ENCODE results near the gene EHBP1. TPM values are rescaled to one million over a fixed set of nuclear protein-coding genes. Genes with fewer than 3 reads are reported as not detected.
"Not testable (repeated sequence)": the region's sequence is repeated elsewhere in the genome, so short reads cannot be mapped to it uniquely, and the experiment has no call there.

EHBP1 gene
- total and polyA plus RNA-seq, 4 donors = 12.0 to 70.9 (median 28.1) TPM

- H3K4me1 ChIP-seq (ENCODE audit: control insufficient read depth in 1 of 2, insufficient read depth in 2 of 2, low read length in 2 of 2) = peaks cover 0 to 3% of the 10 kb centered on the region in 2 donors
- no peaks in the 10 kb centered on the region for H3K9me3 ChIP-seq (ENCODE audit: control insufficient read depth, low read length)
- H3K27ac ChIP-seq (ENCODE audit: low read depth in 1 of 2, low read length in 2 of 2) = no peak overlapping the region
- DNase-seq = no peak
- no peaks in the 10 kb centered on the region for H3K36me3 ChIP-seq (ENCODE audit: control insufficient read depth in 1 of 2, insufficient read depth in 2 of 2, low read length in 1 of 2)
- intact Hi-C loops (cut with DNase I) = no loop called here
- no peak overlapping the region for H3K4me3 ChIP-seq (ENCODE audit: low read length in 2 of 2)
- no peaks in the 10 kb centered on the region for H3K27me3 ChIP-seq (ENCODE audit: control insufficient read depth in 1 of 2, insufficient read depth in 2 of 2, low read length in 1 of 2)
- no peak for ATAC-seq (ENCODE audit: low FRiP score)
- WGBS, 2 donors = 93 to 94% methylated on average over 1 of the region's 1 CpG
These were observed 6.5 kb downstream of the EHBP1 start for GRCh38 chr2:62711832-62712494.

- H3K4me1 ChIP-seq (ENCODE audit: control insufficient read depth in 1 of 2, insufficient read depth in 2 of 2, low read length in 2 of 2); H3K9me3 ChIP-seq (ENCODE audit: control insufficient read depth, low read length); H3K4me3 ChIP-seq (ENCODE audit: low read length in 2 of 2); H3K36me3 ChIP-seq (ENCODE audit: control insufficient read depth in 1 of 2, insufficient read depth in 2 of 2, low read length in 1 of 2); intact Hi-C loops (cut with DNase I); H3K27ac ChIP-seq (ENCODE audit: low read depth in 1 of 2, low read length in 2 of 2); ATAC-seq (ENCODE audit: low FRiP score); DNase-seq; H3K27me3 ChIP-seq (ENCODE audit: control insufficient read depth in 1 of 2, insufficient read depth in 2 of 2, low read length in 1 of 2): not testable (repeated sequence)
- WGBS, 2 donors = 96 to 98% methylated on average over 3 of the region's 3 CpGs
These were observed 7.7 kb downstream of the EHBP1 start for GRCh38 chr2:62713196-62713595.

- ATAC-seq (ENCODE audit: low FRiP score) = no peak
- no peak overlapping the region for H3K27ac ChIP-seq (ENCODE audit: low read depth in 1 of 2, low read length in 2 of 2)
- no peaks in the 10 kb centered on the region for H3K27me3 ChIP-seq (ENCODE audit: control insufficient read depth in 1 of 2, insufficient read depth in 2 of 2, low read length in 1 of 2)
- intact Hi-C loops (cut with DNase I) = no loop called here
- no peaks in the 10 kb centered on the region for H3K4me1 ChIP-seq (ENCODE audit: control insufficient read depth in 1 of 2, insufficient read depth in 2 of 2, low read length in 2 of 2)
- no peaks in the 10 kb centered on the region for H3K9me3 ChIP-seq (ENCODE audit: control insufficient read depth, low read length)
- H3K36me3 ChIP-seq (ENCODE audit: control insufficient read depth in 1 of 2, insufficient read depth in 2 of 2, low read length in 1 of 2) = no peaks in the 10 kb centered on the region
- no peak for DNase-seq
- H3K4me3 ChIP-seq (ENCODE audit: low read length in 2 of 2) = no peak overlapping the region
These were observed 8.3 kb downstream of the EHBP1 start for GRCh38 chr2:62713837-62714236.

- intact Hi-C loops (cut with DNase I) = loop anchor here in 1 of 2 donors (5.0 kb wide), 1 partner anchor 951 kb away; no protein-coding TSS in a partner anchor
- Histone ChIP-seq H3K4me1 (ENCODE audit: control insufficient read depth in 1 of 2, insufficient read depth in 2 of 2, low read length in 2 of 2) (no peaks in the 10 kb centered on the region), H3K9me3 (ENCODE audit: control insufficient read depth, low read length) (no peaks in the 10 kb centered on the region), H3K36me3 (ENCODE audit: control insufficient read depth in 1 of 2, insufficient read depth in 2 of 2, low read length in 1 of 2) (no peaks in the 10 kb centered on the region), H3K4me3 (ENCODE audit: low read length in 2 of 2) (no peak overlapping the region), H3K27me3 (ENCODE audit: control insufficient read depth in 1 of 2, insufficient read depth in 2 of 2, low read length in 1 of 2) (no peaks in the 10 kb centered on the region), H3K27ac (ENCODE audit: low read depth in 1 of 2, low read length in 2 of 2) (no peak overlapping the region)
- WGBS, 2 donors = 73 to 83% methylated on average over 4 of the region's 4 CpGs
- ATAC-seq (ENCODE audit: low FRiP score) (no peak), DNase-seq (no peak)
These were observed 11.3 kb downstream of the EHBP1 start for GRCh38 chr2:62716768-62717167.

- Histone ChIP-seq H3K4me1 (ENCODE audit: control insufficient read depth in 1 of 2, insufficient read depth in 2 of 2, low read length in 2 of 2) (no peaks in the 10 kb centered on the region), H3K4me3 (ENCODE audit: low read length in 2 of 2) (no peak overlapping the region), H3K27ac (ENCODE audit: low read depth in 1 of 2, low read length in 2 of 2) (no peak overlapping the region), H3K36me3 (ENCODE audit: control insufficient read depth in 1 of 2, insufficient read depth in 2 of 2, low read length in 1 of 2) (no peaks in the 10 kb centered on the region), H3K9me3 (ENCODE audit: control insufficient read depth, low read length) (no peaks in the 10 kb centered on the region), H3K27me3 (ENCODE audit: control insufficient read depth in 1 of 2, insufficient read depth in 2 of 2, low read length in 1 of 2) (no peaks in the 10 kb centered on the region)
- 87 to 88% methylated on average over 4 of the region's 4 CpGs for WGBS, 2 donors
- DNase-seq (no peak), ATAC-seq (ENCODE audit: low FRiP score) (no peak)
- intact Hi-C loops (cut with DNase I) = loop anchor here in 1 of 2 donors (5.0 kb wide), 1 partner anchor 950 kb away; no protein-coding TSS in a partner anchor
These were observed 12.1 kb downstream of the EHBP1 start for GRCh38 chr2:62717503-62718081.

- H3K4me3 ChIP-seq (ENCODE audit: low read length in 2 of 2) = no peak overlapping the region
- H3K27ac ChIP-seq (ENCODE audit: low read depth in 1 of 2, low read length in 2 of 2) = no peak overlapping the region
- intact Hi-C loops (cut with DNase I) = loop anchor here in 1 of 2 donors (5.0 kb wide), 1 partner anchor 949 kb away; no protein-coding TSS in a partner anchor
- H3K9me3 ChIP-seq (ENCODE audit: control insufficient read depth, low read length) = no peaks in the 10 kb centered on the region
- H3K36me3 ChIP-seq (ENCODE audit: control insufficient read depth in 1 of 2, insufficient read depth in 2 of 2, low read length in 1 of 2) = no peaks in the 10 kb centered on the region
- ATAC-seq (ENCODE audit: low FRiP score) (no peak), DNase-seq (no peak)
- H3K27me3 ChIP-seq (ENCODE audit: control insufficient read depth in 1 of 2, insufficient read depth in 2 of 2, low read length in 1 of 2) = no peaks in the 10 kb centered on the region
- WGBS, 2 donors = 97 to 99% methylated on average over 2 of the region's 2 CpGs
- no peaks in the 10 kb centered on the region for H3K4me1 ChIP-seq (ENCODE audit: control insufficient read depth in 1 of 2, insufficient read depth in 2 of 2, low read length in 2 of 2)
These were observed 12.8 kb downstream of the EHBP1 start for GRCh38 chr2:62718225-62718822.

- ATAC-seq (ENCODE audit: low FRiP score) (no peak), DNase-seq (no peak)
- H3K4me1 ChIP-seq (ENCODE audit: control insufficient read depth in 1 of 2, insufficient read depth in 2 of 2, low read length in 2 of 2) = no peaks in the 10 kb centered on the region
- no peak overlapping the region for H3K4me3 ChIP-seq (ENCODE audit: low read length in 2 of 2)
- H3K9me3 ChIP-seq (ENCODE audit: control insufficient read depth, low read length) = no peaks in the 10 kb centered on the region
- H3K27me3 ChIP-seq (ENCODE audit: control insufficient read depth in 1 of 2, insufficient read depth in 2 of 2, low read length in 1 of 2) = no peaks in the 10 kb centered on the region
- no peak overlapping the region for H3K27ac ChIP-seq (ENCODE audit: low read depth in 1 of 2, low read length in 2 of 2)
- H3K36me3 ChIP-seq (ENCODE audit: control insufficient read depth in 1 of 2, insufficient read depth in 2 of 2, low read length in 1 of 2) = no peaks in the 10 kb centered on the region
- intact Hi-C loops (cut with DNase I) = loop anchor here in 1 of 2 donors (5.0 kb wide), 1 partner anchor 948 kb away; no protein-coding TSS in a partner anchor
These were observed 14.2 kb downstream of the EHBP1 start for GRCh38 chr2:62719757-62720156.

- Histone ChIP-seq H3K9me3 (ENCODE audit: control insufficient read depth, low read length) (no peaks in the 10 kb centered on the region), H3K27me3 (ENCODE audit: control insufficient read depth in 1 of 2, insufficient read depth in 2 of 2, low read length in 1 of 2) (no peaks in the 10 kb centered on the region), H3K4me1 (ENCODE audit: control insufficient read depth in 1 of 2, insufficient read depth in 2 of 2, low read length in 2 of 2) (no peaks in the 10 kb centered on the region), H3K36me3 (ENCODE audit: control insufficient read depth in 1 of 2, insufficient read depth in 2 of 2, low read length in 1 of 2) (no peaks in the 10 kb centered on the region), H3K27ac (ENCODE audit: low read depth in 1 of 2, low read length in 2 of 2) (no peak overlapping the region), H3K4me3 (ENCODE audit: low read length in 2 of 2) (no peak overlapping the region)
- ATAC-seq (ENCODE audit: low FRiP score) (no peak), DNase-seq (no peak)
- intact Hi-C loops (cut with DNase I) = no loop called here
These were observed 17.2 kb downstream of the EHBP1 start for GRCh38 chr2:62722679-62723078.

- intact Hi-C loops (cut with DNase I) = no loop called here
- no peaks in the 10 kb centered on the region for H3K4me1 ChIP-seq (ENCODE audit: control insufficient read depth in 1 of 2, insufficient read depth in 2 of 2, low read length in 2 of 2)
- no peaks in the 10 kb centered on the region for H3K36me3 ChIP-seq (ENCODE audit: control insufficient read depth in 1 of 2, insufficient read depth in 2 of 2, low read length in 1 of 2)
- H3K27me3 ChIP-seq (ENCODE audit: control insufficient read depth in 1 of 2, insufficient read depth in 2 of 2, low read length in 1 of 2) = no peaks in the 10 kb centered on the region
- DNase-seq (no peak), ATAC-seq (ENCODE audit: low FRiP score) (no peak)
- H3K27ac ChIP-seq (ENCODE audit: low read depth in 1 of 2, low read length in 2 of 2) = no peak overlapping the region
- WGBS, 2 donors = 90 to 97% methylated on average over 1 of the region's 1 CpG
- H3K9me3 ChIP-seq (ENCODE audit: control insufficient read depth, low read length) = no peaks in the 10 kb centered on the region
- H3K4me3 ChIP-seq (ENCODE audit: low read length in 2 of 2) = no peak overlapping the region
These were observed 17.7 kb downstream of the EHBP1 start for GRCh38 chr2:62723253-62723652.
